Measurements from ENCODE around the gene SLC10A2.

The SLC10A2 gene

DNA sequence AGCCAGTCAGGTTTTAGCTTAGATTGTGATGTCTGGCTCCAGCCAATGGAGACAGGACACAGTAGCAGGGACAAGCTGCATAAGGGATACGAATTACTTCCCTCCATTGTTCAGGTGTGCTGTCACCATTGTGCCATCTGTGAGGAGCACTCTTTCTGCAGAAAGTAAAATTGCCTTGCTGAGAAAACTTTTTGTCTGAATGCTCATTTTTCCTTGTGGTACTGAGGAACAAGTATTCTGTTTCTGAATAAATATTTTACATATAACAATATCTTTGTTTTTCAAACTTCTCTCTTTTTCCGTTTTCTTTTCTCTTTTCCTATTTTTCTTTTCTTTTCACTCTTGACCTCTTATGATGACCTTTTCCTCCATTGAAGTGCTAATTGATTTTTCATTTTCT is 10.2 kb downstream of the SLC10A2 start:
- H3K36me3 ChIP-seq (ENCODE audit: low read depth) = no peaks in the 10 kb centered on the region
- no peak overlapping the region for H3K27ac ChIP-seq (ENCODE audit: poor library complexity, severe bottlenecking)
- DNase-seq (ENCODE audit: low spot score) = no peak
- no peak for ATAC-seq (ENCODE audit: low read depth)
- H3K4me3 ChIP-seq (ENCODE audit: severe bottlenecking) = no peak overlapping the region
- H3K9me3 ChIP-seq (ENCODE audit: severe bottlenecking) = peaks cover 6% of the 10 kb centered on the region
- H3K4me1 ChIP-seq (ENCODE audit: insufficient read depth, poor library complexity, severe bottlenecking) = no peaks in the 10 kb centered on the region
- H3K27me3 ChIP-seq (ENCODE audit: insufficient read depth, poor library complexity, severe bottlenecking) = no peaks in the 10 kb centered on the region
- TF ChIP-seq, protein P1, sequence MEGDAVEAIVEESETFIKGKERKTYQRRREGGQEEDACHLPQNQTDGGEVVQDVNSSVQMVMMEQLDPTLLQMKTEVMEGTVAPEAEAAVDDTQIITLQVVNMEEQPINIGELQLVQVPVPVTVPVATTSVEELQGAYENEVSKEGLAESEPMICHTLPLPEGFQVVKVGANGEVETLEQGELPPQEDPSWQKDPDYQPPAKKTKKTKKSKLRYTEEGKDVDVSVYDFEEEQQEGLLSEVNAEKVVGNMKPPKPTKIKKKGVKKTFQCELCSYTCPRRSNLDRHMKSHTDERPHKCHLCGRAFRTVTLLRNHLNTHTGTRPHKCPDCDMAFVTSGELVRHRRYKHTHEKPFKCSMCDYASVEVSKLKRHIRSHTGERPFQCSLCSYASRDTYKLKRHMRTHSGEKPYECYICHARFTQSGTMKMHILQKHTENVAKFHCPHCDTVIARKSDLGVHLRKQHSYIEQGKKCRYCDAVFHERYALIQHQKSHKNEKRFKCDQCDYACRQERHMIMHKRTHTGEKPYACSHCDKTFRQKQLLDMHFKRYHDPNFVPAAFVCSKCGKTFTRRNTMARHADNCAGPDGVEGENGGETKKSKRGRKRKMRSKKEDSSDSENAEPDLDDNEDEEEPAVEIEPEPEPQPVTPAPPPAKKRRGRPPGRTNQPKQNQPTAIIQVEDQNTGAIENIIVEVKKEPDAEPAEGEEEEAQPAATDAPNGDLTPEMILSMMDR (IDR thresholded peaks at IDR 0.05; ENCODE audit: poor library complexity, severe bottlenecking) = no peak

DNA sequence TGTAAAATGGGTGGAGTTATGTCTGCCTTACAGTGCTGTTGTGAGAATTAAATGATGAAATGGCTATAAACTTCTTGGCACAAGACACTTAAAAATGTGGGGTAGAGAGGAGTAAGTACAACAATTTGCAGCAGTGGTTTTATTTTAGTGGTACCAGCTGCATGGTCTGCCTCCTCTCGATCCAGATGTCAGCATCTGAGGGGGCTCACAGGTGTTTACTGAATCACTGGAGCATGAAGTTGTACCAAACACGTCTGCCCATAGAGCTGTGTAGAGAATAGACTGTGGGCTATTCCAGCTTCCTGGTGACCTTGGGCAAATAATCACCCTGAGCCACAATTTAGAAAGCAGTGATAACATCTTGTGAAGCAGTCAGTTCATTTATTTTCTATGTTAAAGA is 11.1 kb downstream of the SLC10A2 start:
- TF ChIP-seq, protein P1 (IDR thresholded peaks at IDR 0.05; ENCODE audit: poor library complexity, severe bottlenecking) = no peak
- Histone ChIP-seq H3K36me3 (ENCODE audit: low read depth) (no peaks in the 10 kb centered on the region), H3K27ac (ENCODE audit: poor library complexity, severe bottlenecking) (no peak overlapping the region), H3K4me1 (ENCODE audit: insufficient read depth, poor library complexity, severe bottlenecking) (no peaks in the 10 kb centered on the region), H3K4me3 (ENCODE audit: severe bottlenecking) (no peak overlapping the region), H3K27me3 (ENCODE audit: insufficient read depth, poor library complexity, severe bottlenecking) (no peaks in the 10 kb centered on the region), H3K9me3 (ENCODE audit: severe bottlenecking) (peaks cover 6% of the 10 kb centered on the region)
- DNase-seq (ENCODE audit: low spot score) = no peak
- no peak for ATAC-seq (ENCODE audit: low read depth)

DNA sequence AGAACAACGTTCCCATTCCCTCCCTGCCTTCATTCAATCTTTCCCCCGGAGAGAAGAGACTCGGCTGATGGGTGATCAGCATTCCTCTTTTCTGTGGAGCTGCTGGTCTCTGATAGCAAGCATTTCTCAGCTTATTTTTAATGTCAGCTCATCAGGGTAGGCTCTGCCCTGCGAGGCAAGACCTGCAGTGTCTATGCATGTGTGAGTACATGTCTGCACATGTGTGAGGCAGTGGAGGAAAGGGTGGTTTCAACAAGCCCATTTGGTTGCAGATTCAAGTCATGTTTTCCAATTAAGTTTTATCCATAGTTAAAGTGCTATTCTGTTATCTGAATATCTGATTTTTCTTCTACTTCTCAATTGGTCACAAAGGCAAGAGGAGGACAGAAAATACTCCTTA is 19.5 kb downstream of the SLC10A2 start:
- ATAC-seq (ENCODE audit: low read depth) (no peak), DNase-seq (ENCODE audit: low spot score) (no peak)
- H3K4me3 ChIP-seq (ENCODE audit: severe bottlenecking) = no peak overlapping the region
- H3K27ac ChIP-seq (ENCODE audit: poor library complexity, severe bottlenecking) = no peak overlapping the region
- TF ChIP-seq, protein P1 (IDR thresholded peaks at IDR 0.05; ENCODE audit: poor library complexity, severe bottlenecking) = no peak
- H3K4me1 ChIP-seq (ENCODE audit: insufficient read depth, poor library complexity, severe bottlenecking) = no peaks in the 10 kb centered on the region
- H3K9me3 ChIP-seq (ENCODE audit: severe bottlenecking) = no peaks in the 10 kb centered on the region
- H3K36me3 ChIP-seq (ENCODE audit: low read depth) = no peaks in the 10 kb centered on the region
- no peaks in the 10 kb centered on the region for H3K27me3 ChIP-seq (ENCODE audit: insufficient read depth, poor library complexity, severe bottlenecking)

DNA sequence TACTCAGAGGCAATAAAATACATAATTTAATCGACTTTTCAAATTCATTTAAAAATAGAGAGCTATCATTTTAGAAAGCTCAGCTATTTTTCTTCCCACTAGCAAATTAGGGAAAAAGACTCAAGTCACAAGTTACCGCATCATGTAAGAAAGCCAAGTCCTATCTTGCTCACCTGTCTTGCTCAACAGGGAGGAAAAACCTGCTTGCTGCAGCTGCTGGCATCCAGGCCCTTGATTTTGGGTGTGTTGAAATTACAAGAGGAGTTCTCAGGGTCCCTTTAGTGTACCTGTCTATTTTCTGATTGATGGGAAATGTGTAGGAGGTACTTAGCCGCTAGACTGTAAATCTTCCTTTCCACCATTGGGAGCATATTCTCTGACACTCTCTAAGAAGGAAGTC is 22.2 kb downstream of the SLC10A2 start:
- no peaks in the 10 kb centered on the region for H3K27me3 ChIP-seq (ENCODE audit: insufficient read depth, poor library complexity, severe bottlenecking)
- DNase-seq (ENCODE audit: low spot score) (no peak), ATAC-seq (ENCODE audit: low read depth) (no peak)
- TF ChIP-seq, protein P1 (IDR thresholded peaks at IDR 0.05; ENCODE audit: poor library complexity, severe bottlenecking) = no peak
- no peaks in the 10 kb centered on the region for H3K9me3 ChIP-seq (ENCODE audit: severe bottlenecking)
- no peaks in the 10 kb centered on the region for H3K36me3 ChIP-seq (ENCODE audit: low read depth)
- no peak overlapping the region for H3K4me3 ChIP-seq (ENCODE audit: severe bottlenecking)
- no peaks in the 10 kb centered on the region for H3K4me1 ChIP-seq (ENCODE audit: insufficient read depth, poor library complexity, severe bottlenecking)
- H3K27ac ChIP-seq (ENCODE audit: poor library complexity, severe bottlenecking) = no peak overlapping the region

DNA sequence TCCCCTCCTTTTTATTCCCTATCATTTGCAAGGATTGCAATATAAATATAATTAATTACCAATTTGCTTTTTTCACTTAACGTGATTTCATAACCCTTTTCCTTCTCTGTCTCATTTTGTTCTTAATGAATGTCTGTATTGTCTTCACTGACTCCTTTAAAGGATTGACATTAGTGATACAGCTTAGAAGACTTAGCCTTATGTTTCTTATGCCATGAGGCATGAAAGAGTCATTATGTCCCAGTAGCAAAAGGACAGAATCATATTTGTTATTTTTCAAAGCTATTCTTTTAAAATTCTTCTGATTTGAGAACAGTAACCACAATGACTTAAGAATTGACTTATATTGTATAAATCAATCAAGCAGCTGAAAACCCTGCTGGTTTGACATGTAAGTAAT is 26.2 kb downstream of the SLC10A2 start:
- Histone ChIP-seq H3K36me3 (ENCODE audit: low read depth) (no peaks in the 10 kb centered on the region), H3K9me3 (ENCODE audit: severe bottlenecking) (no peaks in the 10 kb centered on the region), H3K4me3 (ENCODE audit: severe bottlenecking) (no peak overlapping the region), H3K27me3 (ENCODE audit: insufficient read depth, poor library complexity, severe bottlenecking) (no peaks in the 10 kb centered on the region), H3K27ac (ENCODE audit: poor library complexity, severe bottlenecking) (no peak overlapping the region), H3K4me1 (ENCODE audit: insufficient read depth, poor library complexity, severe bottlenecking) (no peaks in the 10 kb centered on the region)
- ATAC-seq (ENCODE audit: low read depth) = no peak
- no peak for DNase-seq (ENCODE audit: low spot score)
- TF ChIP-seq, protein P1 (IDR thresholded peaks at IDR 0.05; ENCODE audit: poor library complexity, severe bottlenecking) = no peak

All from RWPE2 (cell line).